Neural cell (in vitro differentiated cells): Measurements from ENCODE around the gene KCNRG. TPM values are rescaled to one million over a fixed set of nuclear protein-coding genes. Genes with fewer than 3 reads are reported as not detected.

Source experiments
- H2AFZ ChIP-seq: fragments of 200-600, 300-800 bp; sonication (generic), shearing (Covaris generic); 2 replicates; pipeline ENCODE4 v1.6.0; 2014; ENCODE audit warnings: low read depth, mild to moderate bottlenecking, antibody characterized with exemption, low read length, moderate library complexity
- H3F3A ChIP-seq: fragments of 200-600 bp; shearing (Covaris generic); 2 replicates; pipeline ENCODE4 v1.6.1; 2016; ENCODE audit warnings: mild to moderate bottlenecking, moderate library complexity, mixed read lengths, antibody characterized with exemption, low read length; ENCODE audit not compliant: insufficient read depth, poor library complexity, severe bottlenecking
- H3K27ac ChIP-seq: fragments of 200-600, 300-800 bp; sonication (generic), shearing (Covaris generic); 2 replicates; pipeline ENCODE4 v1.5.1; 2014; ENCODE audit warnings: mild to moderate bottlenecking, low read length, moderate library complexity
- H3K27me3 ChIP-seq: fragments of 300-800, 200-600 bp; sonication (generic), shearing (Covaris generic); 2 replicates; pipeline ENCODE4 v1.6.0; 2014; ENCODE audit warnings: mild to moderate bottlenecking, low read depth, low read length, moderate library complexity; ENCODE audit not compliant: insufficient read depth
- H3K36me3 ChIP-seq: fragments of 300-800, 200-600 bp; sonication (generic), shearing (Covaris generic); 2 replicates; pipeline ENCODE4 v1.5.1; 2014; ENCODE audit warnings: mild to moderate bottlenecking, antibody characterized with exemption, low read length, moderate library complexity; ENCODE audit not compliant: insufficient read depth
- H3K4me2 ChIP-seq: fragments of 300-800, 200-600 bp; sonication (generic), shearing (Covaris generic); 2 replicates; pipeline ENCODE4 v1.6.0; 2014; ENCODE audit warnings: mild to moderate bottlenecking, low read length
- H3K4me3 ChIP-seq: fragments of 300-800, 200-600 bp; sonication (generic), shearing (Covaris generic); 2 replicates; pipeline ENCODE4 v1.5.1; 2014; ENCODE audit warnings: mild to moderate bottlenecking, low read length, moderate library complexity
- H3K79me2 ChIP-seq: fragments of 200-600 bp; shearing (Covaris generic); replicated peaks from 2 replicates; pipeline ENCODE4 v1.6.0; 2014; ENCODE audit warnings: mild to moderate bottlenecking, low read length, moderate library complexity; ENCODE audit not compliant: insufficient read depth
- H3K9ac ChIP-seq: fragments of 300-800, 200-600 bp; sonication (generic), shearing (Covaris generic); 2 replicates; pipeline ENCODE4 v1.6.1; 2016; ENCODE audit warnings: mild to moderate bottlenecking, low read length, mixed read lengths
- H3K9me2 ChIP-seq: fragments of 200-600 bp; shearing (Covaris generic); 2 replicates; pipeline ENCODE4 v1.6.1; 2016; ENCODE audit warnings: mild to moderate bottlenecking, low read length, mixed read lengths; ENCODE audit not compliant: insufficient read depth
- H3K9me3 ChIP-seq: fragments of 200-600, 300-800 bp; sonication (generic), shearing (Covaris generic); 2 replicates; pipeline ENCODE4 v1.6.1; 2016; ENCODE audit warnings: mild to moderate bottlenecking, mixed run types, low read length, moderate library complexity, mixed read lengths
- H4K20me1 ChIP-seq: fragments of 200-600 bp; shearing (Covaris generic); 2 replicates; pipeline ENCODE4 v1.6.1; 2016; ENCODE audit warnings: mild to moderate bottlenecking, mixed run types; ENCODE audit not compliant: insufficient read depth
- EP300 ChIP-seq: fragments of 450-650 bp; conservative IDR thresholded peaks from 2 replicates; pipeline ENCODE4 v1.6.1; 2014; ENCODE audit warnings: antibody characterized with exemption, mild to moderate bottlenecking, moderate library complexity; ENCODE audit not compliant: poor library complexity, severe bottlenecking
- EZH2 ChIP-seq: fragments of 200-600, 300-800 bp; shearing (Covaris generic), sonication (generic); IDR thresholded peaks from 2 replicates; pipeline ENCODE4 v1.6.1; 2014; ENCODE audit warnings: antibody characterized with exemption, low read length, borderline replicate concordance, mild to moderate bottlenecking; ENCODE audit not compliant: insufficient read depth, poor library complexity, severe bottlenecking
- MXI1 ChIP-seq: fragments of 450-650 bp; conservative IDR thresholded peaks from 2 replicates; pipeline ENCODE4 v1.6.1; 2014; ENCODE audit warnings: antibody characterized with exemption, mild to moderate bottlenecking; ENCODE audit not compliant: poor library complexity, severe bottlenecking
- POLR2AphosphoS5 ChIP-seq: IDR thresholded peaks from 2 replicates; pipeline ENCODE4 v1.6.1; 2012
- RAD21 ChIP-seq: fragments of 450-650 bp; conservative IDR thresholded peaks from 2 replicates; pipeline ENCODE4 v1.6.1; 2014; ENCODE audit warnings: antibody characterized with exemption, mild to moderate bottlenecking, moderate library complexity
- REST ChIP-seq: IDR thresholded peaks from 2 replicates; pipeline ENCODE4 v1.6.1; 2012; ENCODE audit warnings: borderline replicate concordance
- SMC3 ChIP-seq: fragments of 450-650 bp; conservative IDR thresholded peaks from 2 replicates; pipeline ENCODE4 v1.6.1; 2014; ENCODE audit warnings: antibody characterized with exemption, mild to moderate bottlenecking, moderate library complexity; ENCODE audit not compliant: poor library complexity
- TAF1 ChIP-seq: IDR thresholded peaks from 2 replicates; pipeline ENCODE4 v1.6.1; 2012; ENCODE audit warnings: low read depth
- polyA plus RNA-seq: library from polyadenylated mRNA; depleted of rRNA; stranded (reverse); fragments of >200 nt; gene quantifications from 2 replicates; pipeline ENCODE4 v1.2.3, GENCODE V29; 2014
- TF ChIP-seq, protein P1 (sequence below): fragments of 450-650 bp; IDR thresholded peaks from 2 replicates; pipeline ENCODE4 v1.5.1; 2014; ENCODE audit warnings: antibody characterized with exemption, mild to moderate bottlenecking, moderate library complexity; ENCODE audit not compliant: poor library complexity, severe bottlenecking

Gene KCNRG
- polyA plus RNA-seq, 1 donor from 2014 or later: 6.7 TPM

DNA sequence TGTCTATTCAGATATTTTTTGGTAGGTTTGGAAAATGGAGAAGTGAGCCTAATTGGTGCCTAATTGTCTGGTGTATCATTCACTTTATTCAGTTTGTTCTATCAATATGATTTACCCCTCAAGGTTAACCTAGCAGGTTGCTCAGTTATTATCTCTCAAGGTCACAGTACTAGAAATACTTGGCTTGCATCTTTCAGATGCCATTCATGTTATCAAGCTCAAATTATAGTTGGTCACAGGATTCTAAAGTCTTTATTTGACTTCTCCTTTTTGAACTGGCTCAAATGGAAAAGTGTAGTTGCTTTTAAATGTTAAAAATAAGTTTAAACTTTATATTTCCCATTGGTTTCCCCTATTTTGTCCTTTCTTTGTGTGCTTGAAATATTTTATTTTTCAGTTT is 2.6 kb downstream of the KCNRG start:
- Histone ChIP-seq H3K9me3 (no peaks in the 10 kb centered on the region), H3K27ac (no peak overlapping the region), H3K27me3 (no peaks in the 10 kb centered on the region), H2AFZ (no peak overlapping the region), H3K36me3 (peaks cover 9% of the 10 kb centered on the region), H3K79me2 (peaks cover 14% of the 10 kb centered on the region), H3F3A (no peaks in the 10 kb centered on the region), H3K4me2 (no peak overlapping the region), H3K4me3 (no peak overlapping the region), H3K9ac (no peak overlapping the region), H4K20me1 (no peaks in the 10 kb centered on the region), H3K9me2 (no peaks in the 10 kb centered on the region)
- TF ChIP-seq TAF1 (no peak), POLR2AphosphoS5 (no peak), EP300 (no peak), MXI1 (no peak), SMC3 (no peak), RAD21 (no peak), EZH2 (no peak), REST (no peak)
- TF ChIP-seq, protein P1, sequence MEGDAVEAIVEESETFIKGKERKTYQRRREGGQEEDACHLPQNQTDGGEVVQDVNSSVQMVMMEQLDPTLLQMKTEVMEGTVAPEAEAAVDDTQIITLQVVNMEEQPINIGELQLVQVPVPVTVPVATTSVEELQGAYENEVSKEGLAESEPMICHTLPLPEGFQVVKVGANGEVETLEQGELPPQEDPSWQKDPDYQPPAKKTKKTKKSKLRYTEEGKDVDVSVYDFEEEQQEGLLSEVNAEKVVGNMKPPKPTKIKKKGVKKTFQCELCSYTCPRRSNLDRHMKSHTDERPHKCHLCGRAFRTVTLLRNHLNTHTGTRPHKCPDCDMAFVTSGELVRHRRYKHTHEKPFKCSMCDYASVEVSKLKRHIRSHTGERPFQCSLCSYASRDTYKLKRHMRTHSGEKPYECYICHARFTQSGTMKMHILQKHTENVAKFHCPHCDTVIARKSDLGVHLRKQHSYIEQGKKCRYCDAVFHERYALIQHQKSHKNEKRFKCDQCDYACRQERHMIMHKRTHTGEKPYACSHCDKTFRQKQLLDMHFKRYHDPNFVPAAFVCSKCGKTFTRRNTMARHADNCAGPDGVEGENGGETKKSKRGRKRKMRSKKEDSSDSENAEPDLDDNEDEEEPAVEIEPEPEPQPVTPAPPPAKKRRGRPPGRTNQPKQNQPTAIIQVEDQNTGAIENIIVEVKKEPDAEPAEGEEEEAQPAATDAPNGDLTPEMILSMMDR: no peak

DNA sequence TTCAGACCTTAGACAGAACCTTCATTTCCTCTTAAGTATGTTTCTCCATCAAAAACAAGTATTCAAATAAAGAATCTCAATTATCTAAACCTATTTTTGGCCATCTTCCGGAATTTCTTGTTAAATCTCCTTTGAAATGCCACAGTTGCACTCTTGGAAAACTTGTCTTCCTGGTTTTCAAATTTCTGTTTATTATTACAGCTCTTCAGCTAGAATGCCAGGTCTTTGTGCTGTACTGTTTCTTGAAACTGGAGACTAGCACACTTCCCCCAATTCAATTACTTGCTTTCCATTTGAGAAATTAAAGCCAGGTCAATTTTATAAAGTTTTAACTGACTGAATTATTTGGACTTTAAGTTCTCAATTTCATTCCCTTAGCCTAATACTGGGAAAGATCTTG is 10.2 kb downstream of the KCNRG start:
- no peak overlapping the region for H3K4me3 ChIP-seq
- H3K9ac ChIP-seq: no peak overlapping the region
- H4K20me1 ChIP-seq: no peaks in the 10 kb centered on the region
- H3K9me2 ChIP-seq: no peaks in the 10 kb centered on the region
- H3F3A ChIP-seq: no peaks in the 10 kb centered on the region
- no peak overlapping the region for H2AFZ ChIP-seq
- no peaks in the 10 kb centered on the region for H3K9me3 ChIP-seq
- TF ChIP-seq RAD21 (no peak), EP300 (no peak), REST (no peak), EZH2 (no peak), SMC3 (no peak), MXI1 (no peak), TAF1 (no peak), POLR2AphosphoS5 (no peak)
- TF ChIP-seq, protein P1: no peak
- H3K27ac ChIP-seq: no peak overlapping the region
- no peaks in the 10 kb centered on the region for H3K27me3 ChIP-seq
- H3K36me3 ChIP-seq: no peaks in the 10 kb centered on the region
- H3K79me2 ChIP-seq: no peaks in the 10 kb centered on the region
- no peak overlapping the region for H3K4me2 ChIP-seq
